Stimulated activated CD4-positive, alpha-beta T cell treated with anti-CD3 and anti-CD28 coated beads, Interleukin-12 subunit alpha, Interleukin-12 subunit beta, amount 100 ng/mL, for 4 hours (primary cell): Measurements from ENCODE around the gene PARS2.
A peak's percentile ranks its signal among the peaks of the same experiment; 100 is the strongest.
"Not testable (repeated sequence)": the region's sequence is repeated elsewhere in the genome, so short reads cannot be mapped to it uniquely, and the experiment has no call there.

Experiments
- DNase-seq: peaks from one replicate; pipeline ENCODE4 v3.0.0-alpha.2; 2020

PARS2 gene

GRCh38 chr1:54798769-54799641 is 34.7 kb upstream of the PARS2 start:
- DNase-seq = peak; percentile 16

GRCh38 chr1:54798206-54798605 is 33.9 kb upstream of the PARS2 start:
- no peak for DNase-seq

GRCh38 chr1:54796902-54797301 is 32.6 kb upstream of the PARS2 start:
- no peak for DNase-seq

GRCh38 chr1:54795841-54796468 is 31.6 kb upstream of the PARS2 start:
- no peak for DNase-seq

- DNase-seq = no peak
Observed at GRCh38 chr1:54795356-54795665, 31.0 kb upstream of the PARS2 start.

- no peak for DNase-seq
Observed at GRCh38 chr1:54794451-54795355, 30.4 kb upstream of the PARS2 start.

GRCh38 chr1:54792686-54793282 is 28.5 kb upstream of the PARS2 start:
- no peak for DNase-seq

GRCh38 chr1:54791880-54792522 is 27.7 kb upstream of the PARS2 start:
- peak; percentile 44 for DNase-seq

GRCh38 chr1:54788459-54788858 is 24.1 kb upstream of the PARS2 start:
- DNase-seq = no peak

GRCh38 chr1:54787604-54788003 is 23.3 kb upstream of the PARS2 start:
- DNase-seq = no peak

- no peak for DNase-seq
Observed at GRCh38 chr1:54786778-54787177, 22.5 kb upstream of the PARS2 start.

- no peak for DNase-seq
Observed at GRCh38 chr1:54784066-54784465, 19.7 kb upstream of the PARS2 start.

- no peak for DNase-seq
Observed at GRCh38 chr1:54782588-54782987, 18.3 kb upstream of the PARS2 start.

GRCh38 chr1:54782156-54782555 is 17.8 kb upstream of the PARS2 start:
- no peak for DNase-seq

- DNase-seq = no peak
Observed at GRCh38 chr1:54781023-54781723, 16.9 kb upstream of the PARS2 start.

- no peak for DNase-seq
Observed at GRCh38 chr1:54777431-54777830, 13.1 kb upstream of the PARS2 start.

- DNase-seq = no peak
Observed at GRCh38 chr1:54777011-54777410, 12.7 kb upstream of the PARS2 start.

GRCh38 chr1:54775828-54776721 is 11.8 kb upstream of the PARS2 start:
- DNase-seq = not testable (repeated sequence)

- no peak for DNase-seq
Observed at GRCh38 chr1:54774820-54775498, 10.6 kb upstream of the PARS2 start.

GRCh38 chr1:54772951-54773350 is 8.6 kb upstream of the PARS2 start:
- DNase-seq = no peak
